Measurements from ENCODE around the gene ACBD3. TPM values are rescaled to one million over a fixed set of nuclear protein-coding genes. Genes with fewer than 3 reads are reported as not detected.
A peak's percentile ranks its signal among the peaks of the same experiment; 100 is the strongest.

The ACBD3 gene
- total and polyA plus RNA-seq, 2 experiments from 2014 or later = 41.4 to 76.8 TPM

GRCh38 chr1:226125097-226125630 lies 61.4 kb downstream of the ACBD3 start:
- DNase-seq = peak; percentile 72
- H3K36me3 ChIP-seq (ENCODE audit: low read depth) = no peaks in the 10 kb centered on the region
- WGBS, 2 experiments (ENCODE audit: low coverage in 1 of 2, low lambda C conversion rate in 2 of 2, missing lambda C conversion rate in 2 of 2) = 2 to 4% methylated on average over 12 of the region's 12 CpGs
- no peaks in the 10 kb centered on the region for H3K9me2 ChIP-seq (ENCODE audit: insufficient read depth)
- no peak overlapping the region for H3K4me2 ChIP-seq (ENCODE audit: unreplicated experiment)
- no peaks in the 10 kb centered on the region for H4K20me1 ChIP-seq (ENCODE audit: insufficient read depth)
- H3K9ac ChIP-seq = no peak overlapping the region
- no peak for TF ChIP-seq EZH2 (IDR thresholded peaks at IDR 0.05; ENCODE audit: insufficient read depth, poor library complexity, severe bottlenecking)
- TF ChIP-seq EZH2phosphoT487 (IDR thresholded peaks at IDR 0.05; ENCODE audit: insufficient read depth, low read depth) = no peak
- H3K4me3 ChIP-seq = no peak overlapping the region
- 0 out of 2 replicates have a peak overlapping the region, but pooled peaks have one; percentile 15 for H2AFZ ChIP-seq
- H3K4me1 ChIP-seq (ENCODE audit: insufficient read depth) = 0 out of 2 replicates have a peak, but pooled peaks cover 11% of the 10 kb centered on the region
- H3K9me3 ChIP-seq (ENCODE audit: low read depth) = no peaks in the 10 kb centered on the region
- peaks cover 13% of the 10 kb centered on the region; the same call in 1 of the 2 replicates for H3F3A ChIP-seq (ENCODE audit: insufficient read depth)
- no peaks in the 10 kb centered on the region for H3K79me2 ChIP-seq (ENCODE audit: insufficient read depth)
- H3K27ac ChIP-seq = no peak overlapping the region
- H3K27me3 ChIP-seq (replicated peaks; ENCODE audit: insufficient read depth) = no peaks in the 10 kb centered on the region
- in situ Hi-C loops (cut with MboI) = no loop called here

- no peaks in the 10 kb centered on the region for H4K20me1 ChIP-seq (ENCODE audit: insufficient read depth)
- H3K9me2 ChIP-seq (ENCODE audit: insufficient read depth) = no peaks in the 10 kb centered on the region
- in situ Hi-C loops (cut with MboI) = no loop called here
- DNase-seq = peak; percentile 53
- no peaks in the 10 kb centered on the region for H3K9me3 ChIP-seq (ENCODE audit: low read depth)
- H3K4me1 ChIP-seq (ENCODE audit: insufficient read depth) = 0 out of 2 replicates have a peak, but pooled peaks cover 10% of the 10 kb centered on the region
- WGBS, 2 experiments (ENCODE audit: low coverage in 1 of 2, low lambda C conversion rate in 2 of 2, missing lambda C conversion rate in 2 of 2) = 83 to 87% methylated on average over 14 of the region's 14 CpGs
- H3K9ac ChIP-seq = no peak overlapping the region
- no peak overlapping the region for H3K27ac ChIP-seq
- H3K36me3 ChIP-seq (ENCODE audit: low read depth) = no peaks in the 10 kb centered on the region
- H3K27me3 ChIP-seq (replicated peaks; ENCODE audit: insufficient read depth) = no peaks in the 10 kb centered on the region
- H2AFZ ChIP-seq = no peak overlapping the region
- no peaks in the 10 kb centered on the region for H3K79me2 ChIP-seq (ENCODE audit: insufficient read depth)
- H3K4me3 ChIP-seq = no peak overlapping the region
- no peak for TF ChIP-seq EZH2 (IDR thresholded peaks at IDR 0.05; ENCODE audit: insufficient read depth, poor library complexity, severe bottlenecking)
- TF ChIP-seq EZH2phosphoT487 (IDR thresholded peaks at IDR 0.05; ENCODE audit: insufficient read depth, low read depth) = no peak
- H3K4me2 ChIP-seq (ENCODE audit: unreplicated experiment) = no peak overlapping the region
- H3F3A ChIP-seq (ENCODE audit: insufficient read depth) = peaks cover 13% of the 10 kb centered on the region; the same call in 1 of the 2 replicates
These were observed 62.7 kb downstream of the ACBD3 start for GRCh38 chr1:226123591-226124471.

DNA sequence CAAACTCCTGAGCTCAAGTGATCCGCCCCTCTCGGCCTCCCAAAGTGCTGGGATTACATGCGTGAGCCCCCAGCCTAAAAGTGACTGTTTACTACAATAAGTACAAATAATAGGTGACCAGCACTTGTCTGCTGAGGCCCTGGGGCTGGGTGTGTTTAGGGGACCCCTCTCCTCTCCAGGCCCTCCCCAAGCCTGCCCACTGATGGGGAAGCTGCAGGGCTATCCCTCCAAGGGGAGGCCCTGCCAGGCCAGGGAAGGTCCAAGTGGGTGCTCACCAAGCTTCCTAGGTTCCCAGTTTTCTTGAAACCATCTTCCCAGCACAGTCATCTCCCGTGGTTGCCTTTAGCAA lies 63.4 kb downstream of the ACBD3 start:
- Histone ChIP-seq H3K36me3 (ENCODE audit: low read depth) (no peaks in the 10 kb centered on the region), H2AFZ (no peak overlapping the region), H3K9ac (no peak overlapping the region), H3K27me3 (replicated peaks; ENCODE audit: insufficient read depth) (no peaks in the 10 kb centered on the region), H3K4me3 (no peak overlapping the region), H3K27ac (no peak overlapping the region), H3K79me2 (ENCODE audit: insufficient read depth) (no peaks in the 10 kb centered on the region), H3K4me1 (ENCODE audit: insufficient read depth) (0 out of 2 replicates have a peak, but pooled peaks cover 3% of the 10 kb centered on the region), H3F3A (ENCODE audit: insufficient read depth) (peaks cover 13% of the 10 kb centered on the region; the same call in 1 of the 2 replicates), H4K20me1 (ENCODE audit: insufficient read depth) (no peaks in the 10 kb centered on the region), H3K9me3 (ENCODE audit: low read depth) (no peaks in the 10 kb centered on the region), H3K9me2 (ENCODE audit: insufficient read depth) (no peaks in the 10 kb centered on the region), H3K4me2 (ENCODE audit: unreplicated experiment) (no peak overlapping the region)
- TF ChIP-seq EZH2phosphoT487 (IDR thresholded peaks at IDR 0.05; ENCODE audit: insufficient read depth, low read depth) (no peak), EZH2 (IDR thresholded peaks at IDR 0.05; ENCODE audit: insufficient read depth, poor library complexity, severe bottlenecking) (no peak)
- in situ Hi-C loops (cut with MboI) = no loop called here
- WGBS, 2 experiments (ENCODE audit: low coverage in 1 of 2, low lambda C conversion rate in 2 of 2, missing lambda C conversion rate in 2 of 2) = 94 to 96% methylated on average over 4 of the region's 4 CpGs
- DNase-seq = no peak

- Histone ChIP-seq H3K36me3 (ENCODE audit: low read depth) (no peaks in the 10 kb centered on the region), H3K27me3 (replicated peaks; ENCODE audit: insufficient read depth) (no peaks in the 10 kb centered on the region), H3K4me1 (ENCODE audit: insufficient read depth) (no peaks in the 10 kb centered on the region), H3F3A (ENCODE audit: insufficient read depth) (peaks cover 13% of the 10 kb centered on the region; the same call in 1 of the 2 replicates), H3K4me3 (peak overlapping the region; percentile 85), H4K20me1 (ENCODE audit: insufficient read depth) (no peaks in the 10 kb centered on the region), H3K9me3 (ENCODE audit: low read depth) (no peaks in the 10 kb centered on the region), H3K27ac (no peak overlapping the region), H3K9me2 (ENCODE audit: insufficient read depth) (no peaks in the 10 kb centered on the region), H3K9ac (peak overlapping the region; percentile 70), H2AFZ (peak overlapping the region; percentile 94), H3K4me2 (ENCODE audit: unreplicated experiment) (peak overlapping the region; percentile 79), H3K79me2 (ENCODE audit: insufficient read depth) (no peaks in the 10 kb centered on the region)
- in situ Hi-C loops (cut with MboI) = no loop called here
- TF ChIP-seq EZH2phosphoT487 (IDR thresholded peaks at IDR 0.05; ENCODE audit: insufficient read depth, low read depth) = no peak
- no peak for TF ChIP-seq EZH2 (IDR thresholded peaks at IDR 0.05; ENCODE audit: insufficient read depth, poor library complexity, severe bottlenecking)
- WGBS, 2 experiments (ENCODE audit: low coverage in 1 of 2, low lambda C conversion rate in 2 of 2, missing lambda C conversion rate in 2 of 2) = 2% methylated on average over 24 to 30 of the region's 104 CpGs
- DNase-seq = peak; percentile 70
These were observed 64.7 kb downstream of the ACBD3 start for GRCh38 chr1:226121587-226122400.
